H7 (cell line): ENCODE results near the gene BABAM2. TPM values are rescaled to one million over a fixed set of nuclear protein-coding genes. Genes with fewer than 3 reads are reported as not detected.

Experiments used
- DNase-seq: peaks from one replicate; pipeline ENCODE4 v3.0.0; 2012
- H3K27me3 ChIP-seq: 2 replicates; pipeline ENCODE4 v1.6.0; 2011; ENCODE audit warnings: mild to moderate bottlenecking, low read length; ENCODE audit not compliant: control insufficient read depth, insufficient read depth
- H3K36me3 ChIP-seq: replicated peaks from 2 replicates; pipeline ENCODE4 v1.5.1; 2011; ENCODE audit warnings: low read length; ENCODE audit not compliant: control insufficient read depth, insufficient read depth
- H3K4me3 ChIP-seq: 2 replicates; pipeline ENCODE4 v1.5.1; 2011; ENCODE audit warnings: low read depth, mild to moderate bottlenecking, control low read depth, low read length, moderate library complexity; ENCODE audit not compliant: insufficient read depth
- total RNA-seq: library from RNA; depleted of rRNA; stranded (reverse); fragments of >200 nt; shearing (Covaris generic); gene quantifications from 2 replicates; pipeline ENCODE4 v1.2.3, GENCODE V29; 2014

The BABAM2 gene
- total RNA-seq, 1 experiment from 2014 or later = 25.3 TPM

GRCh38 chr2:28314968-28315367, 424.4 kb downstream of the BABAM2 start:
- no peak overlapping the region for H3K4me3 ChIP-seq
- no peaks in the 10 kb centered on the region for H3K27me3 ChIP-seq
- no peaks in the 10 kb centered on the region for H3K36me3 ChIP-seq
- DNase-seq = no peak

GRCh38 chr2:28316546-28317335, 426.2 kb downstream of the BABAM2 start:
- H3K27me3 ChIP-seq = no peaks in the 10 kb centered on the region
- H3K36me3 ChIP-seq = no peaks in the 10 kb centered on the region
- DNase-seq = no peak
- H3K4me3 ChIP-seq = no peak overlapping the region

GRCh38 chr2:28317390-28317789, 426.9 kb downstream of the BABAM2 start:
- DNase-seq = no peak
- H3K4me3 ChIP-seq = no peak overlapping the region
- H3K27me3 ChIP-seq = no peaks in the 10 kb centered on the region
- no peaks in the 10 kb centered on the region for H3K36me3 ChIP-seq

- no peak for DNase-seq
- Histone ChIP-seq H3K27me3 (no peaks in the 10 kb centered on the region), H3K4me3 (no peak overlapping the region), H3K36me3 (no peaks in the 10 kb centered on the region)
Observed at GRCh38 chr2:28318023-28318422, 427.5 kb downstream of the BABAM2 start.

- no peak for DNase-seq
- no peaks in the 10 kb centered on the region for H3K27me3 ChIP-seq
- H3K36me3 ChIP-seq = no peaks in the 10 kb centered on the region
- no peak overlapping the region for H3K4me3 ChIP-seq
Observed at GRCh38 chr2:28318462-28319117, 428.1 kb downstream of the BABAM2 start.

GRCh38 chr2:28319118-28320008, 428.8 kb downstream of the BABAM2 start:
- H3K4me3 ChIP-seq = no peak overlapping the region
- DNase-seq = no peak
- H3K27me3 ChIP-seq = no peaks in the 10 kb centered on the region
- H3K36me3 ChIP-seq = no peaks in the 10 kb centered on the region

GRCh38 chr2:28320009-28320365, 429.5 kb downstream of the BABAM2 start:
- Histone ChIP-seq H3K36me3 (no peaks in the 10 kb centered on the region), H3K4me3 (no peak overlapping the region), H3K27me3 (no peaks in the 10 kb centered on the region)
- no peak for DNase-seq

GRCh38 chr2:28320371-28320770, 429.8 kb downstream of the BABAM2 start:
- no peaks in the 10 kb centered on the region for H3K36me3 ChIP-seq
- DNase-seq = no peak
- no peaks in the 10 kb centered on the region for H3K27me3 ChIP-seq
- no peak overlapping the region for H3K4me3 ChIP-seq

- no peaks in the 10 kb centered on the region for H3K27me3 ChIP-seq
- peak; percentile 76 for DNase-seq
Observed at GRCh38 chr2:28321426-28321825, 430.9 kb downstream of the BABAM2 start.

GRCh38 chr2:28322051-28322450, 431.5 kb downstream of the BABAM2 start:
- no peaks in the 10 kb centered on the region for H3K27me3 ChIP-seq
- no peak overlapping the region for H3K4me3 ChIP-seq
- DNase-seq = no peak
- H3K36me3 ChIP-seq = no peaks in the 10 kb centered on the region

More at GRCh38 chr2:28321426-28321825, 430.9 kb downstream of the BABAM2 start:
- H3K4me3 ChIP-seq = no peak overlapping the region
- no peaks in the 10 kb centered on the region for H3K36me3 ChIP-seq

- DNase-seq = no peak
Observed at GRCh38 chr2:28322456-28322855, 431.9 kb downstream of the BABAM2 start.

GRCh38 chr2:28322981-28323396, 432.5 kb downstream of the BABAM2 start:
- Histone ChIP-seq H3K4me3 (no peak overlapping the region), H3K36me3 (no peaks in the 10 kb centered on the region), H3K27me3 (no peaks in the 10 kb centered on the region)
- DNase-seq = peak; percentile 30

More at GRCh38 chr2:28322456-28322855, 431.9 kb downstream of the BABAM2 start:
- Histone ChIP-seq H3K27me3 (no peaks in the 10 kb centered on the region), H3K4me3 (no peak overlapping the region), H3K36me3 (no peaks in the 10 kb centered on the region)

- DNase-seq = peak; percentile 53
- H3K27me3 ChIP-seq = no peaks in the 10 kb centered on the region
- H3K36me3 ChIP-seq = no peaks in the 10 kb centered on the region
- no peak overlapping the region for H3K4me3 ChIP-seq
Observed at GRCh38 chr2:28325173-28325566, 434.6 kb downstream of the BABAM2 start.

- Histone ChIP-seq H3K4me3 (no peak overlapping the region), H3K27me3 (no peaks in the 10 kb centered on the region), H3K36me3 (no peaks in the 10 kb centered on the region)
- DNase-seq = peak; percentile 45
Observed at GRCh38 chr2:28325567-28326468, 435.3 kb downstream of the BABAM2 start.
